MG63 (cell line): ENCODE data around the gene CFAP157. TPM values are rescaled to one million over a fixed set of nuclear protein-coding genes. Genes with fewer than 3 reads are reported as not detected.
"Not testable (repeated sequence)": the region's sequence is repeated elsewhere in the genome, so short reads cannot be mapped to it uniquely, and the experiment has no call there.

Experiments used
- DNase-seq: peaks from one replicate; pipeline ENCODE4 v3.0.0-alpha.2; 2020
- H3K27me3 ChIP-seq: fragments of 250-450 bp; sonication (Bioruptor Pico); 2 replicates; pipeline ENCODE4 v1.5.1; 2020; ENCODE audit warnings: mild to moderate bottlenecking, moderate library complexity
- H3K36me3 ChIP-seq: fragments of 250-450 bp; sonication (Bioruptor Pico); 2 replicates; pipeline ENCODE4 v1.5.1; 2020; ENCODE audit warnings: mild to moderate bottlenecking, moderate library complexity
- H3K4me3 ChIP-seq: fragments of 250-450 bp; sonication (Bioruptor Pico); 2 replicates; pipeline ENCODE4 v1.5.1; 2020; ENCODE audit warnings: mild to moderate bottlenecking, moderate library complexity
- H3K9me3 ChIP-seq: fragments of 250-450 bp; sonication (Bioruptor Pico); 2 replicates; pipeline ENCODE4 v1.5.1; 2020; ENCODE audit warnings: mild to moderate bottlenecking, moderate library complexity
- total RNA-seq: library from RNA; depleted of rRNA; stranded (reverse); fragments of >200 nt; shearing (Covaris generic); gene quantifications from 2 replicates; pipeline ENCODE4 v1.2.3, GENCODE V29; 2014; ENCODE audit warnings: low replicate concordance

CFAP157 gene
- total RNA-seq, 1 experiment from 2014 or later, result not detected

- H3K36me3 ChIP-seq, result no peaks in the 10 kb centered on the region
- no peaks in the 10 kb centered on the region for H3K9me3 ChIP-seq
- DNase-seq, result peak; percentile 43
- H3K4me3 ChIP-seq, result no peak overlapping the region
- no peaks in the 10 kb centered on the region for H3K27me3 ChIP-seq
Observed at GRCh38 chr9:127739614-127740330, 33.0 kb downstream of the CFAP157 start.

DNA sequence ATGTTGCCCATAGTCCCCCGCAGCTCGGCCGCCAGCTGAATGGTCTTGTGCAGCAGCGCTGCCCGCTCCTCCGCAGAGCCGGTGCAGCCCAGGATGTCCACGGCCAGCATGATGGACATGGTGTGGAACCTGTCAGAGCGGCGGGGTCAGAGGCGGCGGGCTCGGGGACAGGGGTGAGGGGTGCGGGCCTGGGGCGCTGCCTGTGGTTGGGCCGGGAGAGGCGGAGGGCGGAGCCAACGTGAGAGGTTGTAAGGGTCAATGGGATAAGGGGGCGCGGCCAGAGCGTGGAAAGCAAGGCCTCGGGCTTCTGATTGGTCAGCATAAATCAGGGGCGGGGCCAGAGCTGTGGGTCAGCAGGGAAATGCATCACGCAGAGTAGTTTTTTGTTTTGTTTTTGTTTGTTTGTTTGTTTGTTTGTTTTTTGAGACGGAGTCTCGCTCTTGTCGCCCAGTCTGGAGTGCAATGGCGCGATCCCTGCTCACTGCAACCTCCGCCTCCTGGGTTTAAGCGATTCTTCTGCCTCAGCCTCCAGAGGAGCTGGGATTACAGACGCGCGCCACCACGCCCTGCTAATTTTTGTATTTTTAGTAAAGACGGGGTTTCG lies 35.1 kb downstream of the CFAP157 start:
- H3K27me3 ChIP-seq, result no peaks in the 10 kb centered on the region
- no peak overlapping the region for H3K4me3 ChIP-seq
- no peaks in the 10 kb centered on the region for H3K9me3 ChIP-seq
- DNase-seq, result no peak
- H3K36me3 ChIP-seq, result no peaks in the 10 kb centered on the region

- H3K36me3 ChIP-seq, result no peaks in the 10 kb centered on the region
- H3K27me3 ChIP-seq, result no peaks in the 10 kb centered on the region
- DNase-seq, result no peak
- no peak overlapping the region for H3K4me3 ChIP-seq
- H3K9me3 ChIP-seq, result no peaks in the 10 kb centered on the region
Observed at GRCh38 chr9:127742435-127743088, 35.8 kb downstream of the CFAP157 start.

DNA sequence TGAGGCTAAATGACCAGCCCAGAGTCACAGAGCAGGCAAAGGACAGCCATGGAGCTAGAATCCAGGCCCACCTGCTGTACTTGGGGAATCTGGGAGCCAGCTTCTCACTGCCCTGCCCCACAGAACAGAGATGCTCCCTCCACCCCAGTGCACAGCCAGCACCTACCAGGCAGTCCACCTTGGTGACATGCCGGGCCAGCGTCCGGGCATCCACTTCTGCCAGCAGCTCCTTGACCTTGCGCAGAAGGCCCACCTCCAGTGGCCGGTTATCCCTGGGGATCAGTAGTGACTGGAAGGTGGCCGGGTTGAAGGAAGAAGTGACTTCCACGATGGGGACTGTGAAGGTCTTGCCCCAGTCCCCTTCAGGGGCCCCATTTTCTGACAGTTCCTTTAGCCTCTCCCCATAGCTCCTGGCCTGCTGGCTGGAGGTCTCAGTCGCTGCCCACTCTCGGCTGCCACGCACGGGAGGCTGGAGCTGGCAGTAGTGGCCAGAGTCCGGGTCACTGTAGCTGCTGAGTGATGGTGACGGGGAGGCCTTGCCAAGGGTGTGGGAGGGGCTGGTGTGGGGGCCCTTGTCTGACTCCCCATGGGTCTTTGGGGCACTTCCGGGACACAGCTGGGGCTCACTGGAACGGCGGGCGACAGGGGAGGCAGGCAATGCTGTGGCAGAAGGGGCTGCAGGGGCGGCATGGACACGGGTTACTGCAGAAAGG lies 37.8 kb downstream of the CFAP157 start:
- DNase-seq, result no peak
- no peaks in the 10 kb centered on the region for H3K36me3 ChIP-seq
- H3K27me3 ChIP-seq, result no peaks in the 10 kb centered on the region
- no peaks in the 10 kb centered on the region for H3K9me3 ChIP-seq
- no peak overlapping the region for H3K4me3 ChIP-seq

GRCh38 chr9:127746959-127747569 lies 40.3 kb downstream of the CFAP157 start:
- Histone ChIP-seq H3K27me3 (no peaks in the 10 kb centered on the region; the same call in 1 of the 2 replicates), H3K4me3 (no peak overlapping the region), H3K36me3 (no peaks in the 10 kb centered on the region), H3K9me3 (no peaks in the 10 kb centered on the region)
- DNase-seq, result no peak

- Histone ChIP-seq H3K9me3 (no peaks in the 10 kb centered on the region), H3K27me3 (peaks cover 6% of the 10 kb centered on the region), H3K36me3 (no peaks in the 10 kb centered on the region), H3K4me3 (no peak overlapping the region)
- DNase-seq, result no peak
Observed at GRCh38 chr9:127749090-127749787, 42.5 kb downstream of the CFAP157 start.

DNA sequence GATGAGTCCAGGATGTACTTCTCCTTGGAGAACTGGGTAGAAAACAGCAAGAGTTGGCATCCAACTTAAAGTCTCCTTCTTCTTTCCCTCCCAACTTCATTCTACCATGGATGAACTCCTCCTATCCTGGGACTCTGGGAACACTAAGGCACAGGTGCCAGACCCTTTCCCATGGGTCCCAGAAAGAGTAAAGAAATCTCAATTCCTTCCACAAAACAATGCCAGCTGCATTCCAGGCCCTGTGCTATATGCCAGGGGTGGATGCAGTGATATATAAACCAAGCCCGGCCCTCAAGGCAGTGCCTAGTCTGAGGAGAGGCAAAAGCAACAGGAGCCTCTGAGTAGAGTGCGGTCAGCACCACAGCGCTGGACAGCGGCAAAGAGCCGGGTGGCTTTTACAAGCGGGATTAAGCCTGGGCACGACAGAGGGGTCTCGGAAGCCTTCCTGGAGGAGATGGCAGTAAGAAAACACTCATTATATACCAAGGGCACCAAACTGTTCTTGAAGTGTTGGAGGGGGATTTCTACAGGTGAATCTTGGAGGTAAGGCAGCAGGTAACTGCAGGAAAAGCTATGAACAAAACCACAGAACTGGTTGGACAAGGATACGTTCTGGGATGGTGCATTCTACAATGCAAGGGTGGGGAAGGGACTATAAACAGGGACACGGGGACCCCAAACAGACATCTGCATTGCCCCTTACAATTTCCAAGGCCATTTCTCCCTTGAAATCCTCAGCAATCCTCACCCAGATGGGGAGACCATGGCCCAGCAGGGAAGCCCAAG lies 44.7 kb downstream of the CFAP157 start:
- H3K36me3 ChIP-seq, result no peaks in the 10 kb centered on the region
- H3K9me3 ChIP-seq, result no peaks in the 10 kb centered on the region
- no peak overlapping the region for H3K4me3 ChIP-seq
- no peak for DNase-seq
- H3K27me3 ChIP-seq, result peaks cover 11% of the 10 kb centered on the region

GRCh38 chr9:127753148-127753547 lies 46.4 kb downstream of the CFAP157 start:
- no peaks in the 10 kb centered on the region for H3K9me3 ChIP-seq
- DNase-seq, result no peak

DNA sequence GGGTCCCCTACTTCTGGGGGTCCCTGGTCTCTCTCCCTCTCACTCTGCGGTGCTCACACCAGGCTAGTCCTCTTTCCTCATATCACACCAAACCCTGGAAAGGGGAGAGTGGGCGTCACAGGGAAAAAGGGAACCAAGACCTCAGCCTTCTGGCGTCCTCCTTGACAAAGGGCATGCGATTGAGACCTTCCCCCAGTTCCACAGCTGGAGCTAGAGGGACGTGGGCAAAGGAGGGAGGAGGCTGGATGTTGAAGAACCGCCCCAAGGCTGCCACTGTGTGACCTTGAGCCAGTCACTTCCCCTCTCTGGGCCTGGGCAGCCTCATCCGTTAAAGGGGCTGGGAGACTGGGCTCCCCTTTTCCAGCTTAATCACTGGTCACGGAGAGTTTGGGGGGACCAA lies 46.8 kb downstream of the CFAP157 start:
- DNase-seq, result no peak
- Histone ChIP-seq H3K4me3 (no peak overlapping the region), H3K27me3 (peaks cover 11% of the 10 kb centered on the region), H3K36me3 (no peaks in the 10 kb centered on the region), H3K9me3 (no peaks in the 10 kb centered on the region)

More at GRCh38 chr9:127753148-127753547, 46.4 kb downstream of the CFAP157 start:
- Histone ChIP-seq H3K4me3 (no peak overlapping the region), H3K27me3 (peaks cover 11% of the 10 kb centered on the region), H3K36me3 (no peaks in the 10 kb centered on the region)

- H3K9me3 ChIP-seq, result no peaks in the 10 kb centered on the region
- H3K27me3 ChIP-seq, result peaks cover 11% of the 10 kb centered on the region
- H3K36me3 ChIP-seq, result no peaks in the 10 kb centered on the region
- H3K4me3 ChIP-seq, result no peak overlapping the region
- no peak for DNase-seq
Observed at GRCh38 chr9:127754099-127755060, 47.6 kb downstream of the CFAP157 start.

GRCh38 chr9:127755061-127756060 lies 48.6 kb downstream of the CFAP157 start:
- H3K27me3 ChIP-seq, result peaks cover 11% of the 10 kb centered on the region
- no peak for DNase-seq
- no peaks in the 10 kb centered on the region for H3K9me3 ChIP-seq
- H3K36me3 ChIP-seq, result no peaks in the 10 kb centered on the region
- no peak overlapping the region for H3K4me3 ChIP-seq

- no peak for DNase-seq
- peaks cover 11% of the 10 kb centered on the region for H3K27me3 ChIP-seq
Observed at GRCh38 chr9:127756233-127756632, 49.4 kb downstream of the CFAP157 start.

GRCh38 chr9:127756776-127757175 lies 50.0 kb downstream of the CFAP157 start:
- not testable (repeated sequence) for DNase-seq, H3K36me3 ChIP-seq, H3K4me3 ChIP-seq, H3K9me3 ChIP-seq
- H3K27me3 ChIP-seq, result peaks cover 11% of the 10 kb centered on the region

More at GRCh38 chr9:127756233-127756632, 49.4 kb downstream of the CFAP157 start:
- Histone ChIP-seq H3K4me3 (no peak overlapping the region), H3K9me3 (no peaks in the 10 kb centered on the region), H3K36me3 (no peaks in the 10 kb centered on the region)
